ENCODE measurements around the gene C2CD2. TPM values are rescaled to one million over a fixed set of nuclear protein-coding genes. Genes with fewer than 3 reads are reported as not detected.

The C2CD2 gene
- total RNA-seq, 2 experiments from 2014 or later, result 6.2 to 7.1 TPM

- DNase-seq (no peak), ATAC-seq (no peak)
- Mint-ChIP-seq H3K27me3 (no peaks in the 10 kb centered on the region), H3K27ac (no peak overlapping the region), H3K4me1 (ENCODE audit: low read depth) (peaks cover 24% of the 10 kb centered on the region), H3K36me3 (ENCODE audit: low read depth) (peaks cover 14% of the 10 kb centered on the region), H3K9me3 (no peaks in the 10 kb centered on the region), H3K4me3 (peak overlapping the region; percentile 87)
- intact Hi-C loops (cut with micrococcal nuclease), result no loop called here
- CTCF ChIA-PET, result interaction anchor here (0.7 to 1.5 kb wide), 8 partner anchors 9 to 240 kb away, joined by 3 to 9 read pairs (median 4); no protein-coding TSS in a partner anchor
- POLR2A ChIA-PET, result interaction anchor here (0.9 to 1.5 kb wide), 6 partner anchors 22 to 235 kb away, joined by 3 to 6 read pairs (median 5); partner anchors contain the start of gene ZBTB21
- TF ChIP-seq, protein P1, sequence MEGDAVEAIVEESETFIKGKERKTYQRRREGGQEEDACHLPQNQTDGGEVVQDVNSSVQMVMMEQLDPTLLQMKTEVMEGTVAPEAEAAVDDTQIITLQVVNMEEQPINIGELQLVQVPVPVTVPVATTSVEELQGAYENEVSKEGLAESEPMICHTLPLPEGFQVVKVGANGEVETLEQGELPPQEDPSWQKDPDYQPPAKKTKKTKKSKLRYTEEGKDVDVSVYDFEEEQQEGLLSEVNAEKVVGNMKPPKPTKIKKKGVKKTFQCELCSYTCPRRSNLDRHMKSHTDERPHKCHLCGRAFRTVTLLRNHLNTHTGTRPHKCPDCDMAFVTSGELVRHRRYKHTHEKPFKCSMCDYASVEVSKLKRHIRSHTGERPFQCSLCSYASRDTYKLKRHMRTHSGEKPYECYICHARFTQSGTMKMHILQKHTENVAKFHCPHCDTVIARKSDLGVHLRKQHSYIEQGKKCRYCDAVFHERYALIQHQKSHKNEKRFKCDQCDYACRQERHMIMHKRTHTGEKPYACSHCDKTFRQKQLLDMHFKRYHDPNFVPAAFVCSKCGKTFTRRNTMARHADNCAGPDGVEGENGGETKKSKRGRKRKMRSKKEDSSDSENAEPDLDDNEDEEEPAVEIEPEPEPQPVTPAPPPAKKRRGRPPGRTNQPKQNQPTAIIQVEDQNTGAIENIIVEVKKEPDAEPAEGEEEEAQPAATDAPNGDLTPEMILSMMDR (IDR thresholded peaks at IDR 0.05), result no peak
These were observed 76.7 kb downstream of the C2CD2 start for GRCh38 chr21:41876928-41877652.

DNA sequence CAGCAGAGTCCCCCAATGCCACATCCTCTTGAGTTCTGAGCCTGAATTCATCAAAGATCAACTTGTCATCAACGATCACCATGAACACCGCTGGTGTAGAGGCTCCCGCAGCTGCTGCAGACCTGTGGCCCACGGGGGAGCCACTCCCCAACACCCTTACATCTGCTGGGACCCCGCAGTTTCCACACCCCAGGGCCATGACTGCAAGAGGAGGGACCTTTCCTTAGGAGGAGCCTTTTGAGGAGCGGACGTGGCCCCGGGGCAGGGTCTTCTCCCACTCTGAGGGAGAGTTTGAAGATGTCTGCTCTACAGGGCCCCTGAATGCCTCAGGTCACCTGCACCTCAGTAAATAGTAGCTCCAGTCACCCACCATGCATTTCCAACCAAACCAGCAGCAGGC lies 77.4 kb downstream of the C2CD2 start:
- CTCF ChIA-PET, result no interaction called here
- POLR2A ChIA-PET, result no interaction called here
- no peak overlapping the region for H3K27ac Mint-ChIP-seq
- peaks cover 14% of the 10 kb centered on the region for H3K36me3 Mint-ChIP-seq (ENCODE audit: low read depth)
- DNase-seq, result no peak
- TF ChIP-seq, protein P1 (IDR thresholded peaks at IDR 0.05), result no peak
- intact Hi-C loops (cut with micrococcal nuclease), result no loop called here
- H3K27me3 Mint-ChIP-seq, result no peaks in the 10 kb centered on the region
- peaks cover 24% of the 10 kb centered on the region for H3K4me1 Mint-ChIP-seq (ENCODE audit: low read depth)
- H3K4me3 Mint-ChIP-seq, result no peak overlapping the region
- no peaks in the 10 kb centered on the region for H3K9me3 Mint-ChIP-seq
- no peak for ATAC-seq

DNA sequence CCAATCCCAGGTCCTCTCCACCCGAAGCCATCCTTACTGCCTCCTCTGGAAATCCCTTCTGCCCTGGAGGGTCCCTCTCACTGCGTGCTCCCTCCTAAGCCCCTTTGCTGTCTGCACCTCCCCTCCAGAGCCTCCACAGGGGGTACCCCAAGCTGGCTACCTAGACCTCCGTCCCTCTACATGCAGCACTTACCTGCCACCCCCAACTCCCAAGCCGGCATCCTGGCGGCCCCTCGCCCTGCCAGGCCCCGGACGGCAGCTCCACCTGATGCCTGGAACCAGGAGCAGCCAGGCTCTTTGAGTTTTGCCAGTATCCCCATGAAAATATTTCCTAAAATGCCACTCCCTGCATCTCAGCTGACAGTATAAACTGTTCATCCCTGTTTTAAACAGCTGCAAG lies 78.7 kb downstream of the C2CD2 start:
- no peaks in the 10 kb centered on the region for H3K27me3 Mint-ChIP-seq
- peaks cover 14% of the 10 kb centered on the region for H3K36me3 Mint-ChIP-seq (ENCODE audit: low read depth)
- ATAC-seq, result no peak
- ChIA-PET CTCF (no interaction called here), POLR2A (no interaction called here)
- TF ChIP-seq, protein P1 (IDR thresholded peaks at IDR 0.05), result no peak
- no peak for DNase-seq
- no peak overlapping the region for H3K27ac Mint-ChIP-seq
- no peak overlapping the region for H3K4me3 Mint-ChIP-seq
- no peaks in the 10 kb centered on the region for H3K9me3 Mint-ChIP-seq
- intact Hi-C loops (cut with micrococcal nuclease), result no loop called here
- H3K4me1 Mint-ChIP-seq (ENCODE audit: low read depth), result peaks cover 24% of the 10 kb centered on the region

- peaks cover 14% of the 10 kb centered on the region for H3K36me3 Mint-ChIP-seq (ENCODE audit: low read depth)
- no peaks in the 10 kb centered on the region for H3K27me3 Mint-ChIP-seq
- H3K27ac Mint-ChIP-seq, result no peak overlapping the region
- TF ChIP-seq, protein P1 (IDR thresholded peaks at IDR 0.05), result no peak
- H3K4me1 Mint-ChIP-seq (ENCODE audit: low read depth), result peaks cover 24% of the 10 kb centered on the region
- intact Hi-C loops (cut with micrococcal nuclease), result no loop called here
- ChIA-PET POLR2A (no interaction called here), CTCF (no interaction called here)
- ATAC-seq (no peak), DNase-seq (no peak)
- H3K4me3 Mint-ChIP-seq, result no peak overlapping the region
- H3K9me3 Mint-ChIP-seq, result no peaks in the 10 kb centered on the region
These were observed 79.2 kb downstream of the C2CD2 start for GRCh38 chr21:41874611-41875010.

- POLR2A ChIA-PET, result no interaction called here
- H3K9me3 Mint-ChIP-seq, result no peaks in the 10 kb centered on the region
- intact Hi-C loops (cut with micrococcal nuclease), result no loop called here
- no peaks in the 10 kb centered on the region for H3K27me3 Mint-ChIP-seq
- ATAC-seq, result no peak
- DNase-seq, result no peak
- peaks cover 25% of the 10 kb centered on the region for H3K4me1 Mint-ChIP-seq (ENCODE audit: low read depth)
- peaks cover 14% of the 10 kb centered on the region for H3K36me3 Mint-ChIP-seq (ENCODE audit: low read depth)
- no peak overlapping the region for H3K27ac Mint-ChIP-seq
- CTCF ChIA-PET, result interaction anchor here (1.0 kb wide), 1 partner anchor 244 kb away, joined by 3 read pairs; no protein-coding TSS in a partner anchor
- TF ChIP-seq, protein P1 (IDR thresholded peaks at IDR 0.05), result no peak
- no peak overlapping the region for H3K4me3 Mint-ChIP-seq
These were observed 80.4 kb downstream of the C2CD2 start for GRCh38 chr21:41873426-41873825.
